Measurements from ENCODE around the gene ATP9A. TPM values are rescaled to one million over a fixed set of nuclear protein-coding genes. Genes with fewer than 3 reads are reported as not detected.

ATP9A gene
- total RNA-seq, 1 experiment from 2014 or later: 18.6 TPM

DNA sequence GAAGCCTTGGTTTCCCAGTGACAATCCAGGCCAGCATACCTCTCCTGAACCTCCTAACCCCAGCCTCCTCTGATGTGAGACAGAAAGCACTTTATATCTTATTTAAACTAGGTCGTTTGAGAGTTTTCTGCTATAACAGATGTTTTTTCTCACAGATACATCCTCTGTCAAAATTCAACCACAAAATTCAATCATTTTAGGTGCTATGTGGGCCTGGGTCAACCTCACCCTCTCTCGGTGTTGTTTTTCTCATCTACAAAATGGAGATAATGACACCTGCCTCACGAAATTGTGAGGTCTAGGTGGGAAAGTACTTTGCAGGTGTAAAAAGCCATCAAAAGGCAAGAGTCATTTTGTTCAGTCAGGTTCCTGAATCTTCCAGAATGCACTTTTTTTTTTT is 179.4 kb downstream of the ATP9A start:
- POLR2A ChIA-PET (ENCODE audit: unreplicated experiment): no interaction called here
- no peaks in the 10 kb centered on the region for H3K36me3 ChIP-seq (ENCODE audit: low read depth)
- no peak overlapping the region for H3K4me3 ChIP-seq
- no peak overlapping the region for H2AFZ ChIP-seq
- H3K27me3 ChIP-seq (ENCODE audit: insufficient read depth, low read depth): no peaks in the 10 kb centered on the region
- no peaks in the 10 kb centered on the region for H3F3A ChIP-seq (ENCODE audit: insufficient read depth, low read depth)
- no peaks in the 10 kb centered on the region for H3K9me2 ChIP-seq (ENCODE audit: insufficient read depth)
- no peaks in the 10 kb centered on the region for H3K9me3 ChIP-seq (ENCODE audit: insufficient read depth, low read depth)
- no TSS peak for BruUV-seq (replicated peaks)
- H3K79me2 ChIP-seq (ENCODE audit: low read depth): no peaks in the 10 kb centered on the region
- peaks cover 8% of the 10 kb centered on the region; the same call in 1 of the 2 replicates for H3K4me1 ChIP-seq (replicated peaks; ENCODE audit: insufficient read depth)
- no peaks in the 10 kb centered on the region for H4K20me1 ChIP-seq (ENCODE audit: insufficient read depth)
- no peak for DNase-seq
- H3K27ac ChIP-seq: no peak overlapping the region
- H3K4me2 ChIP-seq: no peak overlapping the region
- TF ChIP-seq, protein P1, sequence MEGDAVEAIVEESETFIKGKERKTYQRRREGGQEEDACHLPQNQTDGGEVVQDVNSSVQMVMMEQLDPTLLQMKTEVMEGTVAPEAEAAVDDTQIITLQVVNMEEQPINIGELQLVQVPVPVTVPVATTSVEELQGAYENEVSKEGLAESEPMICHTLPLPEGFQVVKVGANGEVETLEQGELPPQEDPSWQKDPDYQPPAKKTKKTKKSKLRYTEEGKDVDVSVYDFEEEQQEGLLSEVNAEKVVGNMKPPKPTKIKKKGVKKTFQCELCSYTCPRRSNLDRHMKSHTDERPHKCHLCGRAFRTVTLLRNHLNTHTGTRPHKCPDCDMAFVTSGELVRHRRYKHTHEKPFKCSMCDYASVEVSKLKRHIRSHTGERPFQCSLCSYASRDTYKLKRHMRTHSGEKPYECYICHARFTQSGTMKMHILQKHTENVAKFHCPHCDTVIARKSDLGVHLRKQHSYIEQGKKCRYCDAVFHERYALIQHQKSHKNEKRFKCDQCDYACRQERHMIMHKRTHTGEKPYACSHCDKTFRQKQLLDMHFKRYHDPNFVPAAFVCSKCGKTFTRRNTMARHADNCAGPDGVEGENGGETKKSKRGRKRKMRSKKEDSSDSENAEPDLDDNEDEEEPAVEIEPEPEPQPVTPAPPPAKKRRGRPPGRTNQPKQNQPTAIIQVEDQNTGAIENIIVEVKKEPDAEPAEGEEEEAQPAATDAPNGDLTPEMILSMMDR (conservative IDR thresholded peaks at IDR 0.05): no peak
- no peak for TF ChIP-seq EZH2 (IDR thresholded peaks at IDR 0.05; ENCODE audit: low read depth)
- intact Hi-C loops (cut with micrococcal nuclease; ENCODE audit: unreplicated experiment): no loop called here
- CTCF ChIA-PET: no interaction called here

DNA sequence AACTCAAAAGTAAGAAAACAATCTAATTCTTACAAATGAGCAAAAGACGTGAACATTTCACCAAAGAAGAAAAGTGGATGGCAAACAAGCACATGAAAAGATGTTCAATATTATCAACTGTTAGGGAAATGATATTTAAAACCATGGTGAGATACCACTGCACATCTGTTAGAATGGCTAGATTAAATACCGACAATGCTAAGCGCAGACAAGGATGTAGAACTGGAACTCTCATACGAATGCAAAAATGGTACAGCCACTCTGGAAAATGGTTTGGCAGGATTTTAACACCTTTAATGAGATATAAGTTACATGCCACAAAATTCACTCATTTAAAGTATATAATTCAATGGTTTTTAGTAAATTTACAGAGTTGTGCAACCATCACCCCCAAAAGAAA is 181.0 kb downstream of the ATP9A start:
- Histone ChIP-seq H3K9me2 (ENCODE audit: insufficient read depth) (no peaks in the 10 kb centered on the region), H3K79me2 (ENCODE audit: low read depth) (no peaks in the 10 kb centered on the region), H3K36me3 (ENCODE audit: low read depth) (no peaks in the 10 kb centered on the region), H3K4me3 (no peak overlapping the region), H3K27ac (no peak overlapping the region), H3K4me2 (no peak overlapping the region), H3K27me3 (ENCODE audit: insufficient read depth, low read depth) (no peaks in the 10 kb centered on the region), H3K9me3 (ENCODE audit: insufficient read depth, low read depth) (no peaks in the 10 kb centered on the region), H2AFZ (no peak overlapping the region), H4K20me1 (ENCODE audit: insufficient read depth) (no peaks in the 10 kb centered on the region), H3F3A (ENCODE audit: insufficient read depth, low read depth) (no peaks in the 10 kb centered on the region), H3K4me1 (replicated peaks; ENCODE audit: insufficient read depth) (peaks cover 8% of the 10 kb centered on the region; the same call in 1 of the 2 replicates)
- intact Hi-C loops (cut with micrococcal nuclease; ENCODE audit: unreplicated experiment): no loop called here
- no TSS peak for BruUV-seq (replicated peaks)
- POLR2A ChIA-PET (ENCODE audit: unreplicated experiment): no interaction called here
- DNase-seq: no peak
- CTCF ChIA-PET: no interaction called here
- TF ChIP-seq, protein P1 (conservative IDR thresholded peaks at IDR 0.05): no peak
- no peak for TF ChIP-seq EZH2 (IDR thresholded peaks at IDR 0.05; ENCODE audit: low read depth)

DNA sequence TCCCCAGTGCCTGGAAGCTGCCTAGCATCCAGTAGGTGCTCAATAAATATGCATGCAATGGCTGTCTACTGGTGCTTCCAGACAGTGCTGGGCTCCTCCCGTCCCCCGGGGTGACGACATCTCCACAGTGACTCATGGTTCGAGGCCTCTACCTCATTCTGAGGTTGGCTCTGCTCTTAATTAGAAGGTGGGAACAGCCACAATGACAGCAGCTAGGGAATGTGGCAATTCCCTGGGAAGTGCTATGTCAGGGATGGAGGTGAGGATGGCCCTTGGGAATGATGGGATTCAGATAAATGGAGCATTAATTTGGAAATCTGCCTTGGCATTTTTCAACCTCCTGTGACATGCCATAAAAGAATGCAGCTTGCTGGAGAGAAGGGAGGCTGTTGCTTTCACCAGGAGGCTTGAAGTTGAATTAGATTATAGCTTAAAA is 182.2 kb downstream of the ATP9A start:
- intact Hi-C loops (cut with micrococcal nuclease; ENCODE audit: unreplicated experiment): no loop called here
- ChIA-PET POLR2A (ENCODE audit: unreplicated experiment) (interaction anchor here (0.6 to 0.7 kb wide), 3 partner anchors 9 to 197 kb away, joined by 6 to 7 read pairs (median 6); no protein-coding TSS in a partner anchor), CTCF (interaction anchor here (0.6 kb wide), 1 partner anchor 15 kb away, joined by 4 read pairs; no protein-coding TSS in a partner anchor)
- no peaks in the 10 kb centered on the region for H3K9me2 ChIP-seq (ENCODE audit: insufficient read depth)
- no peak overlapping the region for H3K4me2 ChIP-seq
- H2AFZ ChIP-seq: no peak overlapping the region
- no peaks in the 10 kb centered on the region for H4K20me1 ChIP-seq (ENCODE audit: insufficient read depth)
- BruUV-seq (replicated peaks): no TSS peak
- H3F3A ChIP-seq (ENCODE audit: insufficient read depth, low read depth): no peaks in the 10 kb centered on the region
- peaks cover 8% of the 10 kb centered on the region; the same call in 1 of the 2 replicates for H3K4me1 ChIP-seq (replicated peaks; ENCODE audit: insufficient read depth)
- DNase-seq: peak; percentile 20 to 64
- no peak overlapping the region for H3K27ac ChIP-seq
- H3K36me3 ChIP-seq (ENCODE audit: low read depth): no peaks in the 10 kb centered on the region
- TF ChIP-seq, protein P1 (conservative IDR thresholded peaks at IDR 0.05): no peak
- no peak for TF ChIP-seq EZH2 (IDR thresholded peaks at IDR 0.05; ENCODE audit: low read depth)
- H3K9me3 ChIP-seq (ENCODE audit: insufficient read depth, low read depth): no peaks in the 10 kb centered on the region
- no peaks in the 10 kb centered on the region for H3K27me3 ChIP-seq (ENCODE audit: insufficient read depth, low read depth)
- no peak overlapping the region for H3K4me3 ChIP-seq
- no peaks in the 10 kb centered on the region for H3K79me2 ChIP-seq (ENCODE audit: low read depth)
